Trophoblast cell (in vitro differentiated cells and primary cell): ENCODE data around the gene KIRREL3.

Source experiments
- DNase-seq, 2 donors: peaks; one replicate each; pipeline ENCODE4 v3.0.0-alpha.2; 2016
- H2AFZ ChIP-seq: 2 replicates; pipeline ENCODE4 v1.6.1; 2013; ENCODE audit warnings: low read length, moderate library complexity, mild to moderate bottlenecking; ENCODE audit not compliant: insufficient read depth, poor library complexity
- H2AK5ac ChIP-seq: 2 replicates; pipeline ENCODE4 v1.6.1; 2013; ENCODE audit warnings: mild to moderate bottlenecking, low read length
- H2BK120ac ChIP-seq: 2 replicates; pipeline ENCODE4 v1.6.1; 2013; ENCODE audit warnings: low read length, mild to moderate bottlenecking, moderate library complexity; ENCODE audit not compliant: insufficient read depth, poor library complexity
- H2BK12ac ChIP-seq: 2 replicates; pipeline ENCODE4 v1.6.1; 2013; ENCODE audit warnings: mild to moderate bottlenecking, low read length, moderate library complexity
- H2BK5ac ChIP-seq: 2 replicates; pipeline ENCODE4 v1.6.1; 2013; ENCODE audit warnings: low read length, low read depth, moderate library complexity, mild to moderate bottlenecking; ENCODE audit not compliant: poor library complexity
- H3K14ac ChIP-seq: 2 replicates; pipeline ENCODE4 v1.6.1; 2013; ENCODE audit warnings: mild to moderate bottlenecking, low read length
- H3K18ac ChIP-seq: 2 replicates; pipeline ENCODE4 v1.6.1; 2013; ENCODE audit warnings: mild to moderate bottlenecking, low read length
- H3K23ac ChIP-seq: 2 replicates; pipeline ENCODE4 v1.6.1; 2013; ENCODE audit warnings: low read length
- H3K27ac ChIP-seq: 2 replicates; pipeline ENCODE4 v1.5.1; 2013; ENCODE audit warnings: low read depth, mild to moderate bottlenecking, inconsistent platforms, low read length, moderate library complexity
- H3K27me3 ChIP-seq: 2 replicates; pipeline ENCODE4 v1.6.1; 2013; ENCODE audit warnings: inconsistent platforms, mild to moderate bottlenecking, low read length, moderate library complexity; ENCODE audit not compliant: insufficient read depth
- H3K36me3 ChIP-seq, 2 experiments: 1 replicate in 1 of 2; 2 replicates in 1 of 2; pipeline ENCODE4 v1.6.1; 2013; ENCODE audit warnings: low read length in 2 of 2, mild to moderate bottlenecking in 2 of 2, moderate library complexity in 1 of 2; ENCODE audit not compliant: insufficient read depth in 2 of 2, control insufficient read depth in 1 of 2
- H3K4ac ChIP-seq: 2 replicates; pipeline ENCODE4 v1.6.1; 2013; ENCODE audit warnings: low read depth, mild to moderate bottlenecking, low read length, moderate library complexity
- H3K4me1 ChIP-seq, 2 experiments: 1 replicate in 1 of 2; 2 replicates in 1 of 2; pipeline ENCODE4 v1.6.1; 2013; ENCODE audit warnings: low read length in 2 of 2, mild to moderate bottlenecking in 2 of 2, moderate library complexity in 1 of 2; ENCODE audit not compliant: insufficient read depth in 2 of 2, control insufficient read depth in 1 of 2
- H3K4me2 ChIP-seq: 2 replicates; pipeline ENCODE4 v1.6.1; 2013; ENCODE audit warnings: inconsistent platforms, mild to moderate bottlenecking, low read length, moderate library complexity
- H3K4me3 ChIP-seq: 2 replicates; pipeline ENCODE4 v1.5.1; 2013; ENCODE audit warnings: mild to moderate bottlenecking, low read depth, low read length, inconsistent platforms
- H3K79me1 ChIP-seq: one replicate; pipeline ENCODE4 v1.6.1; 2013; ENCODE audit warnings: low read length
- H3K79me2 ChIP-seq: 2 replicates; pipeline ENCODE4 v1.6.1; 2013; ENCODE audit warnings: low read length, mild to moderate bottlenecking; ENCODE audit not compliant: control insufficient read depth, insufficient read depth, poor library complexity
- H3K9ac ChIP-seq: 2 replicates; pipeline ENCODE4 v1.6.1; 2013; ENCODE audit warnings: mild to moderate bottlenecking, low read length
- H3K9me3 ChIP-seq: 2 replicates; pipeline ENCODE4 v1.6.1; 2013; ENCODE audit warnings: low read depth, mild to moderate bottlenecking, control low read depth, inconsistent platforms, low read length; ENCODE audit not compliant: insufficient read depth
- H4K12ac ChIP-seq: 2 replicates; pipeline ENCODE4 v1.6.1; 2013; ENCODE audit warnings: low read depth, mild to moderate bottlenecking, low read length, moderate library complexity
- H4K8ac ChIP-seq: 2 replicates; pipeline ENCODE4 v1.6.1; 2013; ENCODE audit warnings: low read depth, mild to moderate bottlenecking, low read length, moderate library complexity
- H4K91ac ChIP-seq: one replicate; pipeline ENCODE4 v1.6.1; 2013; ENCODE audit warnings: low read depth, mild to moderate bottlenecking, low read length, moderate library complexity
- WGBS: extraction: QIAGEN DNeasy Blood & Tissue Kit; methylation state at CpG from one replicate; pipeline ENCODE4 v1.1.7; 2013; ENCODE audit warnings: missing lambda C conversion rate; ENCODE audit not compliant: insufficient read length, insufficient coverage; ENCODE audit errors: extremely low coverage; 5-methylcytosine and 5-hydroxymethylcytosine counted together

Gene KIRREL3

DNA sequence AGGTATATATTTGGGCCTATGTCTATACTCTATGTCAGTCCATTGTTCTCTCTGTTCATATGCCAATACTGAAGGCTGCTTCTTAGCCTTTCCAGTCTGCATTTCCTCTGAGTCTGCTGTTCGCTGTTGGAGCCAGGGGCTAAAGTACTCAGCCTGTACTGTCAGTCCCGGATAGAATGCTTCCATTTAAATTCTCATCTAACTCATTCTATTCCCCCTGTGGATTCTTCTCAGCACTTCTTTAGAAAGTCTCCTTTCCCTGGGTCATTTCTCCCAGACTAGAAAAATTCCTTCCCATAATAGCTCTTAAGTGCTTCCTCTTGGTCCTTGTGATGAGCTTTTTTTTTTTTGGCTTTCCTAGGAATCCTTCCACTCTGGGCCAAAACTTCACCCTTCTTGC, 293.1 kb downstream of the KIRREL3 start:
- no CpG with 5 or more reads among the region's 2 CpGs for WGBS
- Histone ChIP-seq H2BK120ac (no peak overlapping the region), H2AFZ (no peak overlapping the region), H3K18ac (no peak overlapping the region), H4K91ac (no peak overlapping the region), H3K4me2 (no peak overlapping the region), H3K36me3 (no peaks in the 10 kb centered on the region), H2AK5ac (no peak overlapping the region), H3K14ac (no peak overlapping the region), H2BK12ac (no peak overlapping the region), H3K79me1 (no peaks in the 10 kb centered on the region), H3K4ac (no peak overlapping the region), H3K27me3 (no peaks in the 10 kb centered on the region), H3K9ac (no peak overlapping the region), H3K27ac (no peak overlapping the region), H4K8ac (no peak overlapping the region), H3K23ac (no peak overlapping the region), H3K79me2 (no peaks in the 10 kb centered on the region), H2BK5ac (no peak overlapping the region), H3K4me3 (no peak overlapping the region), H4K12ac (no peak overlapping the region), H3K4me1 (peaks cover 0 to 6% of the 10 kb centered on the region in 2 experiments), H3K9me3 (peaks cover 4% of the 10 kb centered on the region)
- DNase-seq: no peak

DNA sequence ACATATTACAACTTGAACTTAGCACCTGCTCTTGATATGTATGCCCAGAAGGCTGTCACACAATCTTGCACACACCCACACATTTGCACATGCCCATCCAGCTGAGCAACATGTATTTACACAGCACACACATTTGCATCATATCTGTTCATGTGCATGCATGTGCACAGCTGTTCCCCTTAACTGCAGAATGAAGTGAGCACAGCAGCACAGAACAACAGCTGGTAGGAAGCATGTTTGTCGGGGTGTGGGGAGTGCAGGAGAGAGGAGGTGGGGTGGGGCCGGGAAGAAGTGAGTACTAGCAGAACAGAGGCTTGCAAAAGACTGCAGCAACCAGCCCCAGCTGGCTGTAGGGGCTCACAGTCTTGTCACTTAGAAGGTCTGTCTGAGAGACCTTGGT, 296.5 kb downstream of the KIRREL3 start:
- Histone ChIP-seq H4K91ac (no peak overlapping the region), H2AK5ac (no peak overlapping the region), H3K36me3 (no peaks in the 10 kb centered on the region), H3K4me1 (peaks cover 0 to 6% of the 10 kb centered on the region in 2 experiments), H3K4me2 (no peak overlapping the region), H3K4ac (no peak overlapping the region), H3K4me3 (no peak overlapping the region), H3K9ac (no peak overlapping the region), H3K79me1 (no peaks in the 10 kb centered on the region), H3K23ac (no peak overlapping the region), H3K27ac (no peak overlapping the region), H2BK120ac (no peak overlapping the region), H3K14ac (no peak overlapping the region), H3K9me3 (no peaks in the 10 kb centered on the region), H3K27me3 (no peaks in the 10 kb centered on the region), H4K12ac (no peak overlapping the region), H2BK5ac (no peak overlapping the region), H3K18ac (no peak overlapping the region), H4K8ac (no peak overlapping the region), H3K79me2 (no peaks in the 10 kb centered on the region), H2BK12ac (no peak overlapping the region), H2AFZ (no peak overlapping the region)
- no CpG with 5 or more reads among the region's 2 CpGs for WGBS
- no peak for DNase-seq

DNA sequence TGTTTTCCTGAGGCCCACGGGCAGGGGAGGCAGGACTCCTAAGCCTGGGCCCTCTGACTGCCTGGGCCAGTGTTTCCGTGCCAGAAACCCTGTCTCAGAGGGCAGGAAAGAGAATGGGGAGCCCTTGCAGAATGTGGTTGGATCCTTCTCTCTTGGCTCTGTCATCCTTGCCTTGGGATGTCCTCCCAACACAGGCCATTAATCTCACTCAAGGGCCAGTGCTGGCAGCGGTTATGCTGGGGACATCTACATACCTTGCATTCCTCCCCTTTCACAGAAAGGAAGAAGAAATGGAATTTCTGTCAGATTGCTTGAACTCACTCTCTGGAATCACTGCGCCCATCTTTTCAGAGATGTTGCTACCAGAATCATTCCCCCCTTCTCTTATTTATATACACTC, 296.9 kb downstream of the KIRREL3 start:
- Histone ChIP-seq H3K79me1 (no peaks in the 10 kb centered on the region), H3K9ac (no peak overlapping the region), H3K27ac (no peak overlapping the region), H3K4me2 (no peak overlapping the region), H2AFZ (no peak overlapping the region), H3K4me1 (peaks cover 0 to 6% of the 10 kb centered on the region in 2 experiments), H3K27me3 (no peaks in the 10 kb centered on the region), H2BK5ac (no peak overlapping the region), H4K91ac (no peak overlapping the region), H3K23ac (no peak overlapping the region), H4K12ac (no peak overlapping the region), H2BK12ac (no peak overlapping the region), H3K36me3 (no peaks in the 10 kb centered on the region), H3K9me3 (no peaks in the 10 kb centered on the region), H3K79me2 (no peaks in the 10 kb centered on the region), H2BK120ac (no peak overlapping the region), H4K8ac (no peak overlapping the region), H3K4me3 (no peak overlapping the region), H3K4ac (no peak overlapping the region), H3K14ac (no peak overlapping the region), H2AK5ac (no peak overlapping the region), H3K18ac (no peak overlapping the region)
- DNase-seq: no peak
- no CpG with 5 or more reads among the region's 4 CpGs for WGBS

DNA sequence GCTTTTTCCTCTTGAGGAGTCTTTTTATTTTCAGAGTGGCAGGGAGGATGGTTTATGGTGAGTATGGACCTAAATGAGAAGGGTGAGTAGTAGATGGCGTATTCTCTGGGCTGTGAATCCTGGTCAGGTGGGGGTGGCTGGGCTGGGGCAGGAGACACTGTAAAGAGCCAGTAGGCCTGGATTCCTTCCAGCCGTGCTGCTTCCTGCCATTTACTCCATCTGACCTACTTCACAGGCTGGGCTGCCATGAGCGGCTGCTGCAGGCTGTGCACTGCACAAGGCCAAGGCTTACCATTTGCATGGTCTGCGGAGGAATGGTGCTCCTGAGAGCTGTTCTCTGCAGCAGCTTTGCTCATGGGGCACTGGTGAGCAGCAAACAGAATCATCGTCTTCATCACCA, 297.6 kb downstream of the KIRREL3 start:
- DNase-seq: no peak
- no peak overlapping the region for H3K4me3 ChIP-seq
- no peak overlapping the region for H3K18ac ChIP-seq
- H2AK5ac ChIP-seq: no peak overlapping the region
- WGBS: no CpG with 5 or more reads among the region's 5 CpGs
- no peaks in the 10 kb centered on the region for H3K36me3 ChIP-seq
- peaks cover 0 to 6% of the 10 kb centered on the region in 2 experiments for H3K4me1 ChIP-seq
- no peak overlapping the region for H3K14ac ChIP-seq
- H4K12ac ChIP-seq: no peak overlapping the region
- H3K79me1 ChIP-seq: no peaks in the 10 kb centered on the region
- no peak overlapping the region for H3K23ac ChIP-seq
- H2BK120ac ChIP-seq: no peak overlapping the region
- H4K8ac ChIP-seq: no peak overlapping the region
- H2AFZ ChIP-seq: no peak overlapping the region
- no peaks in the 10 kb centered on the region for H3K79me2 ChIP-seq
- H3K27ac ChIP-seq: no peak overlapping the region
- no peak overlapping the region for H3K4me2 ChIP-seq
- peaks cover 2% of the 10 kb centered on the region for H3K9me3 ChIP-seq
- no peak overlapping the region for H3K9ac ChIP-seq
- H3K27me3 ChIP-seq: no peaks in the 10 kb centered on the region
- H4K91ac ChIP-seq: no peak overlapping the region
- no peak overlapping the region for H2BK12ac ChIP-seq
- no peak overlapping the region for H3K4ac ChIP-seq
- H2BK5ac ChIP-seq: no peak overlapping the region
